Activated naive CD8-positive, alpha-beta T cell treated with anti-CD3 and anti-CD28 coated beads, Interleukin-2, amount 10 ng/mL, durations not matched to agents 7 days and 5 days (primary cell): ENCODE data around the gene PBRM1. TPM values are rescaled to one million over a fixed set of nuclear protein-coding genes. Genes with fewer than 3 reads are reported as not detected.

Experiments
- ATAC-seq: fragments of 150-1000 bp; cut with Tn5 transposase; one replicate; pipeline ENCODE4 v1.10.0; 2021; ENCODE audit warnings: low read depth, moderate library complexity
- POLR2A ChIA-PET: fragments of 350-600 bp; sonication (Branson Sonifier 250); formaldehyde crosslinking; loops from one replicate; lab custom pipeline; 2021; ENCODE audit warnings: antibody characterized with exemption; lab: Charles Lee
- DNase-seq: peaks from one replicate; pipeline ENCODE4 v3.0.0; 2021
- H3K27ac Mint-ChIP-seq: one replicate; pipeline ENCODE4 v1.8.0; 2022; ENCODE audit warnings: mild to moderate bottlenecking, mixed read lengths
- H3K27me3 Mint-ChIP-seq: one replicate; pipeline ENCODE4 v1.8.0; 2022; ENCODE audit warnings: mild to moderate bottlenecking, moderate library complexity, mixed read lengths
- H3K36me3 Mint-ChIP-seq: one replicate; pipeline ENCODE4 v1.8.0; 2021; ENCODE audit warnings: mild to moderate bottlenecking, mixed read lengths
- H3K4me1 Mint-ChIP-seq: one replicate; pipeline ENCODE4 v1.8.0; 2021; ENCODE audit warnings: mixed read lengths
- H3K4me3 Mint-ChIP-seq: one replicate; pipeline ENCODE4 v1.8.0; 2022; ENCODE audit warnings: mild to moderate bottlenecking, moderate library complexity, mixed read lengths
- H3K9me3 Mint-ChIP-seq: one replicate; pipeline ENCODE4 v1.8.0; 2021; ENCODE audit warnings: mixed read lengths
- total RNA-seq, 2 experiments: library from RNA; stranded (reverse); gene quantifications; one replicate each; pipeline ENCODE4 v1.2.3, GENCODE V29; 2021

Gene PBRM1
- total RNA-seq, 2 experiments from 2014 or later: 73.5 to 77.0 TPM

DNA sequence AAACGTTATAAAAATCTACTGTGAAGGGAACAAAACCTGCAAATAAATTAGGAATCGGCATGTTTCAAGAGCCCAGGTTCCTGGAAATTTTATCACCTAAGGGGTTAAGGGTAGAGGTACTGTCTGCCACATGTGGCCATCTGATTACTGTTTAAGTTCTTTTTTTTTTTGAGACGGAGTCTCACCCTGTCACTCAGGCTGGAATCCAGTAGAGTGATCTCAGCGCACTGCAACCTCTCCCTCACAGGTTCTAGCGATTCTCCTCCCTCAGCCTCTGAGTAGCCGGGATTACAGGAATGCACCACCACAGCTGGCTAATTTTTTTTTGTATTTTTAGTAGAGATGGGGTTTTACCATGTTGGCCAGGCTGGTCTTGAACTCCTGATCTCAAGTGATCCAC lies 113.5 kb downstream of the PBRM1 start:
- Mint-ChIP-seq H3K4me3 (no peak overlapping the region), H3K27me3 (no peaks in the 10 kb centered on the region), H3K9me3 (no peaks in the 10 kb centered on the region), H3K27ac (no peak overlapping the region), H3K4me1 (no peaks in the 10 kb centered on the region), H3K36me3 (peaks cover 23% of the 10 kb centered on the region)
- POLR2A ChIA-PET: no interaction called here
- ATAC-seq (no peak), DNase-seq (no peak)

DNA sequence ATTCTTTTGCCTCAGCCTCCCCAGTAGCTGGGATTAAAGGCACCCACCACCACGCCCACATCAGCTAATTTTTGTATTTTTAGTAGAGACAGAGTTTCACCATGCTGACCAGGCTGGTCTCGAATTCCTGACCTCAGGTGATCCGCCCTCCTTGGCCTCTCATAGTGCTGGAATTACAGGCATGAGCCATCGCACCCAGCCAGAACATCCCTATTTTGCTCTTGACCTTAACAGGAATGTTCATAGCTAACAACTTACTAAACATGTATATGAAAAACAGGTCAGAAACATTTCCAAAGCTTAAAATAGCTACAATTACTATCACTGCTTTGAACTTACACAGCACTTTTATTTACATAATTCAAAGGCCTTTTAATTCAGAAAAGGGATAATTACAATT lies 115.6 kb downstream of the PBRM1 start:
- no peaks in the 10 kb centered on the region for H3K9me3 Mint-ChIP-seq
- H3K4me1 Mint-ChIP-seq: no peaks in the 10 kb centered on the region
- peaks cover 13% of the 10 kb centered on the region for H3K36me3 Mint-ChIP-seq
- no peaks in the 10 kb centered on the region for H3K27me3 Mint-ChIP-seq
- H3K4me3 Mint-ChIP-seq: no peak overlapping the region
- ATAC-seq (no peak), DNase-seq (no peak)
- POLR2A ChIA-PET: no interaction called here
- no peak overlapping the region for H3K27ac Mint-ChIP-seq

DNA sequence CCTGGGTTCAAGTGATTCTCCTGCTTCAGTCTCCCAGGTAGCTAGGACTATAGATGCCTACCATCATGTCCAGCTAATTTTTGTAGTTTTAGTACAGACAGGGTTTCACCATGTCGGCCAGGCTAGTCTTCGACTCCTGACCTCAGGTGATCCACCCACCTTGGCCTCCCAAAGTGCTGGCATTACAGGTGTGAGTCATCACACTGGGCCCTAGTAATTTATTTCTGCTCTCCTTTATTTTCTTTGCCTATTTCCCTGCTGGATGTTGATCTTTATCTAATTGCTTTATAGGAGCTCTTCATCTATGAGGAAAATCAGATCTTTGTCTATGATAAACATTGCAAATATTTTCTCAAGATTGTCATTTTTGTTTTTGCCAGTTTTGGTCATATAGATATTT lies 117.6 kb downstream of the PBRM1 start:
- no peaks in the 10 kb centered on the region for H3K9me3 Mint-ChIP-seq
- H3K4me3 Mint-ChIP-seq: no peak overlapping the region
- peaks cover 11% of the 10 kb centered on the region for H3K36me3 Mint-ChIP-seq
- no peaks in the 10 kb centered on the region for H3K27me3 Mint-ChIP-seq
- DNase-seq (no peak), ATAC-seq (no peak)
- POLR2A ChIA-PET: no interaction called here
- H3K4me1 Mint-ChIP-seq: no peaks in the 10 kb centered on the region
- H3K27ac Mint-ChIP-seq: no peak overlapping the region

DNA sequence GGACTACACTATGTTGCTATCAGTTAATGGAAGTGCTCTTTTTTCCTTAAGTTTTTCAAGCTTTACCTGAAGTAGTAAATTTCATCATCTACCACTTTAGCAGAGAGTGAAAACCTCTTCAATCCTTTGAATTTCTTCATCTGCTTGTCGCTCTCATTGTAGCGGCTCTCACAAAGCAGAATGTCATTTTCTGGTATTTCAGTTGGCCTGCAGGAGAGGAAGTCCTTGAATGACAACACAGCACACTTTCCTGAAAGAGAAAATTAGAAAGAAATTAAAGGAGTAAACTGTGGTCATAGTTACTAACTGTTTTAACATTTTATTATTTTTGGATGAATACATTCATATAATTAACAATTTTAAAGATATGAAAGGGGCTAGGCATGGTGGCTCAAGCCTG lies 121.7 kb downstream of the PBRM1 start:
- Mint-ChIP-seq H3K9me3 (no peaks in the 10 kb centered on the region), H3K4me1 (no peaks in the 10 kb centered on the region), H3K4me3 (no peak overlapping the region), H3K27me3 (no peaks in the 10 kb centered on the region), H3K27ac (no peak overlapping the region), H3K36me3 (peaks cover 28% of the 10 kb centered on the region)
- POLR2A ChIA-PET: no interaction called here
- no peak for DNase-seq
- ATAC-seq: no peak

DNA sequence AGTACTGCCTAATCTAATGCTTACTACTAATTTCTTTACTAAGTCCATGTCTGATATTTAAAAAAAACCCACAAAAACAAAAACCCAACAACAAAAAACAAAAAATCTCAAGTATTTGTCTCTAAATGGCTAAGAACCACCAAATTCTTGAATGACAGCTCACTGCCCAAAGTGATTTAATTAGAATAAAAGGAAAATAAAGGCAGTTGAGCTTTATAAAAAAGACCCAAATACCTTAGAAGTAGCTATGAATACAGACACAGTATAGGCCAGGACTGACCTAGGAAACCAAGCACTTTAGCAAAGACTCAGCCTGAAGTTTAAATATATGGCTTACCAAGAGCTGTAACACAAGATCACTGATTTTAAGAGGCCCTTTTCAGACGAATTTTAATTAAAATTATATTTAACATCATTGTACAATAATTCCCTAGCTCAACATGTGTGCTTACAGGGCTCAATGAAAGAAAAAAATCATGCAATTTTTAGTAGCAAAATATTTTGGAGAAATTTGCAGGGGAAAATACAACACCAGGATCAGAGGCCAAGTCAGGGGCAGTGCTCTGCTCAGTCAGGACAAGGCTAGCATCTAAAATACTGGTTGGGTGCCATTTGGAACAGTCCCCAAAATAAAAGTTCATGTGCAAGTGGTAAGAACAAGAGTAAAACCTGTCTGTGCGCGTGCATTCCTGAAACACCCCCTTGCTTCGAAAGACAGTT lies 124.5 kb downstream of the PBRM1 start:
- ATAC-seq: no peak
- Mint-ChIP-seq H3K27me3 (no peaks in the 10 kb centered on the region), H3K4me1 (peaks cover 2% of the 10 kb centered on the region), H3K4me3 (no peak overlapping the region), H3K27ac (no peak overlapping the region), H3K36me3 (peaks cover 33% of the 10 kb centered on the region), H3K9me3 (no peaks in the 10 kb centered on the region)
- POLR2A ChIA-PET: no interaction called here
- DNase-seq: no peak

DNA sequence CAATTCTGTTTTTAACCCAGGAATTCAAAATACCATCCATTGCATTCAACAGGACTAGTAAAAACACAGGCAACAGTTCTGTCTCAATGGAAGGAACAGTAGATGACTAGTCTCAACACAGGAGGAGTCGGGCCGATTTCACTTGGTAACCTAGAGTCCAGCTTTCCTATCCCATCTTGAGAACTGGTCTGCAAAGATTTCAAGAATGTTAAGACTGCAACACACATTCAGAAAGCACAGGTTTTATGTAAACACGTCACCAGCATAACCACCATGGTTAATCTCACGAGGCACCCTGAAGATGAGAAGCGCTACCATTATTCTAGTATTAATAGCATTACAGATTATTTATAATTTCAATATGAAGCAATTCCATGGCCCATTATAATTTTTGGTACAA lies 127.3 kb downstream of the PBRM1 start:
- peaks cover 43% of the 10 kb centered on the region for H3K36me3 Mint-ChIP-seq
- POLR2A ChIA-PET: no interaction called here
- ATAC-seq: no peak

DNA sequence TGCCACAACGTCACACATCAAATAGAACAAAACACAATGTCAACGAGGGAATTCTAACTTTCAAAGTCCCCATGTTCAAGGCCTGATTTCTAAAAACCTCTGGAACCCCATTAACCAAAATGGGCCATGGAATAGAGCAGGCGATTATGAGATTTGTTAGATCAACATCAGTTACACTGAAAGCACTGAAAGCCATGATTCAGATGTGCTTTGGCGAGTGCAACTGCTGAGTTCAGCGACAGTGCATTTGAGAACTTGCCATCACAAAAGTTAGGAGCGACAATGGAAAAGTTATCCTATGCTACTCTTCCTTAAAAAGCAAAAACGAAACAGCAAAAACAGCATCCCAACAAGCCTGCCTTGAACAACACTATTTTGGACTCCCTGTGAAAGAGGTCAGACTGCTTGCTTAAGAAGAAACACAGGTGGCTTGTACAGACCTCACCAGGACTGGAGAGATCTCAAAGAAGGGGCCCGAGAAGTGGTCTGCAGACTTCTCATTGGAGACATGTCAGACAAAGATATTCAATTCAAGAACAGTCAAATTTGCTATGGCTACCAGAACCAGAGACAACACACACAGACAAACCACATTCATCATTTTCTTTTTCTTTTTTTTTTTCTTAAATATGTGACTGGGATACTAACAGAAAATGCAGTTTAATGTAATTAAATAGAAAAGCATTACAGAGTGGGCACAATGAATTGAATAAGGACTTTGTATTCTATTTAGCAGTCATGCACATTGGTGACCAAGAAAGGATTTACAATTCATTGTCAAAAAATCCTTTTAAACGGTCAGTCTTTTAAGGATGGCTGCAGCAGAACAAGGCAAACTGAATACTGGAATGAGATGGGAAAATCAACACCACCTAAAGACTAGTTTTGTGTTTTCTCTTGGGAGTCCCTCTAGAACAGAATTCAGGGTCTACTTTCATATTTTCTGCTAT lies 128.4 kb downstream of the PBRM1 start:
- Mint-ChIP-seq H3K4me1 (peaks cover 2% of the 10 kb centered on the region), H3K36me3 (peaks cover 36% of the 10 kb centered on the region), H3K9me3 (no peaks in the 10 kb centered on the region), H3K27me3 (no peaks in the 10 kb centered on the region), H3K4me3 (no peak overlapping the region), H3K27ac (no peak overlapping the region)
- POLR2A ChIA-PET: no interaction called here
- ATAC-seq (no peak), DNase-seq (no peak)

More for the DNA sequence above, 127.3 kb downstream of the PBRM1 start:
- Mint-ChIP-seq H3K27ac (no peak overlapping the region), H3K27me3 (no peaks in the 10 kb centered on the region), H3K9me3 (no peaks in the 10 kb centered on the region), H3K4me1 (peaks cover 2% of the 10 kb centered on the region), H3K4me3 (no peak overlapping the region)
- no peak for DNase-seq

DNA sequence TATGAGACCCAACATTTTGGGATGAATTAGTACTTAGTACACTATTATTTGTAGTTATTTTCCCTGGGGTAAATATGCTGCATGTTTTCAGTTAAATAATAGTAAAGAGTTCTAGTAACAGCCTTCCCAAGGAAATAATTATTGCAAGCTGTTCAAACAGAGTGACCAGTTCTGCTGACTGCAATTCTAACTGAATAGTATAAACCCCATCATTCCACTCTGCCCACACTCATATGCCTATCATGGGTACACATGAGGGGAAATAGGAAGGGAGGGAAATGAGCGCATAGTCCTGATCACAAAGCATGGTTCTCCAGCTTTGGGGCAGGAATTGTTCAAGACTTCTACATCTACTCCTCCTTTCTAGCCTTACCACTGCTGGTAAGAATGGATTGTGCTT lies 130.7 kb downstream of the PBRM1 start:
- ATAC-seq: no peak
- POLR2A ChIA-PET: no interaction called here
- no peak for DNase-seq
- Mint-ChIP-seq H3K27me3 (no peaks in the 10 kb centered on the region), H3K9me3 (no peaks in the 10 kb centered on the region), H3K36me3 (peaks cover 26% of the 10 kb centered on the region), H3K27ac (no peak overlapping the region), H3K4me3 (no peak overlapping the region), H3K4me1 (peaks cover 2% of the 10 kb centered on the region)

DNA sequence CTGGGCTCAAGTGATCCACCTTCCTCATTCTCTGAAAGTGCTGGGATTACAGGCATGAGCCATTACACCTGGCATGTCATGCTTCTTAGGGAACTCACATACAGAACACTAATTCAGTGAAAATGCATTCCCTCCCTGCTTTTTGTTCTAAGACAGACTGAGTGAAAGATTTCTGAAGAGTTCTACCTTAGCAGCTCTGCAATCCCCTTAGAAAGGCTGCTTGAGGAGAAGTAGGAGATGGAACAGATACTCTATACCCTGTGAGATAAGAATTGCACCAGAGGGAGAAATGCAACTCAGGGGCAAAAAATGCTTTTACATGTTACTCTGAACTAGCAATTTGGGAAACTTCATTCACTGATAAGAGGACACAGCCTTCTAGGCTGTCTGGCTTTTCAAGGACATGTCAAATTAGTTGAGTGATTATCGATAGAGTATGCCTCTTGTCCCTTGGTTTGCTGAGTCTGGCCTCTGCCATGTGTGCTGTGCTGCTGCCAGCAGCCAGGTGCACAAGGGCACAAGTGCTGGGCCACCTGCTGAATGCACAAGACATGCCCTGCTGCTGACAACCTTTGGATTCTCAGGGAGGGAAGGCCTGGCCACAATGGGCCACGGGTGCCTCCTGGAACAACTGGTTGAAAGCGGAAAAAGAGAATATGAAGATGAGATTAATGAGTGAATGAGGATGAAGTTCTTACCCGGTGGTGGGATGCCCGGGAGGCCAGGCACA lies 131.5 kb downstream of the PBRM1 start:
- Mint-ChIP-seq H3K27me3 (no peaks in the 10 kb centered on the region), H3K27ac (no peak overlapping the region), H3K9me3 (no peaks in the 10 kb centered on the region), H3K4me3 (no peak overlapping the region), H3K36me3 (peaks cover 22% of the 10 kb centered on the region), H3K4me1 (peaks cover 4% of the 10 kb centered on the region)
- DNase-seq (no peak), ATAC-seq (no peak)
- POLR2A ChIA-PET: no interaction called here

DNA sequence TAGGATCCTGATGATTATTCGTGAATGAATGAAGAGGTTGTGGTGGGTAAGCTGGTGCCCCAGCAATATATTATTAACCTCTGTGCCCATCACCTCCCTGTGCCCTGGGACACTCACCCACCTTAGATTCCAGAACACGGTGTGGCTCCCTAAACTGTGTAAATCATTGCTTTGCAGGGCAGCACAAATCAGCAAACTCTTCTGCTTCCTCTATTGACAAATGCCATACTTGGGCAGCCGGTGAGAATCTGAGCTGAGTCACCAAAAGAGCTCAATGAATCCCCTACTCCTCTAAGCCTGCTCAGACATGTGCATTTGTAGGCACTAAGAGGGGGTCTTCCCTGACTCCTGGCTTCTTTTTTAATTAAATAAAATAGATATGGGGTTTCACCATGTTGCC lies 133.6 kb downstream of the PBRM1 start:
- DNase-seq: no peak
- peaks cover 4% of the 10 kb centered on the region for H3K4me1 Mint-ChIP-seq
- no peaks in the 10 kb centered on the region for H3K27me3 Mint-ChIP-seq
- no peaks in the 10 kb centered on the region for H3K9me3 Mint-ChIP-seq
- H3K27ac Mint-ChIP-seq: no peak overlapping the region
- POLR2A ChIA-PET: no interaction called here
- H3K4me3 Mint-ChIP-seq: no peak overlapping the region
- peaks cover 16% of the 10 kb centered on the region for H3K36me3 Mint-ChIP-seq
- no peak for ATAC-seq

DNA sequence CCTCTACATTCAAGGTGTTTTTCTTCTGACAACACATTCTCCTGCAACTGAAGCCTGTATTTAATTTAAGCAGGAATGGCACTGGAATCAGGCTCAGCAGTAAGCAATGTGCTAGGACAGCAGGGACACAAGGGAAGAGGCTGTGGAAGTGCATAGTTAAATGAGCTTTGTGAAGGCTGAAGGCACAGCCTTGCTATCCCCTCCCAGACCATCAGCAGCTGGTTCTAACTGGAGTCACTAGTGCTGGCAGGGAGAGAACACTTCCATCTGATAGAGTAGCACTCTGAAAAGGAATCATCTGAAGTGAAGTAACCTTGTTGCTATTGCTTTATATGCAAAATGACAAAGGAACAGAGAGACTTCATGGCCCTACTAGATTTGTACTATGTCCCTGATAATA lies 134.6 kb downstream of the PBRM1 start:
- POLR2A ChIA-PET: no interaction called here
- Mint-ChIP-seq H3K4me1 (peaks cover 2% of the 10 kb centered on the region), H3K36me3 (peaks cover 15% of the 10 kb centered on the region), H3K27ac (no peak overlapping the region), H3K4me3 (no peak overlapping the region), H3K27me3 (no peaks in the 10 kb centered on the region), H3K9me3 (no peaks in the 10 kb centered on the region)
- DNase-seq: no peak
- no peak for ATAC-seq

DNA sequence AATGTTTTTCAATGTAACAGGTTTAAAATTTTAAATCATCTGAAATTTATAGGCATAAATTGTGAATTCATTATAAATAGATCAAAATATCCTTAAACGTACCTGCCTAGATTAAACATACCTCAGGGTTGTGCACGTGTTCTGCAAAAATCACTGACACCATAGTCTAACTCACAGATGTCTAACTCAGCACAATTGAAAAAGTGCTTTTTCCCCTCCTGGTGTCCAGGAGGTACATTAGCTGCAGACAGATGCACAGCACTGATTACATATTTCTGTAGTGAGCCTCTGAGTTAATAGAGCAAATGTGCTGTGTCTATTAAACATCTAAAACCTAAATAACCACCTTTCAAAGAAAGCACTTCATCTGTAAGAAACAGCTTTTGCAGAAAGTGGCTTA lies 138.6 kb downstream of the PBRM1 start:
- Mint-ChIP-seq H3K36me3 (peaks cover 5% of the 10 kb centered on the region), H3K4me3 (no peak overlapping the region), H3K9me3 (no peaks in the 10 kb centered on the region), H3K27ac (no peak overlapping the region), H3K27me3 (no peaks in the 10 kb centered on the region), H3K4me1 (peaks cover 2% of the 10 kb centered on the region)
- POLR2A ChIA-PET: no interaction called here
- no peak for ATAC-seq
- no peak for DNase-seq

DNA sequence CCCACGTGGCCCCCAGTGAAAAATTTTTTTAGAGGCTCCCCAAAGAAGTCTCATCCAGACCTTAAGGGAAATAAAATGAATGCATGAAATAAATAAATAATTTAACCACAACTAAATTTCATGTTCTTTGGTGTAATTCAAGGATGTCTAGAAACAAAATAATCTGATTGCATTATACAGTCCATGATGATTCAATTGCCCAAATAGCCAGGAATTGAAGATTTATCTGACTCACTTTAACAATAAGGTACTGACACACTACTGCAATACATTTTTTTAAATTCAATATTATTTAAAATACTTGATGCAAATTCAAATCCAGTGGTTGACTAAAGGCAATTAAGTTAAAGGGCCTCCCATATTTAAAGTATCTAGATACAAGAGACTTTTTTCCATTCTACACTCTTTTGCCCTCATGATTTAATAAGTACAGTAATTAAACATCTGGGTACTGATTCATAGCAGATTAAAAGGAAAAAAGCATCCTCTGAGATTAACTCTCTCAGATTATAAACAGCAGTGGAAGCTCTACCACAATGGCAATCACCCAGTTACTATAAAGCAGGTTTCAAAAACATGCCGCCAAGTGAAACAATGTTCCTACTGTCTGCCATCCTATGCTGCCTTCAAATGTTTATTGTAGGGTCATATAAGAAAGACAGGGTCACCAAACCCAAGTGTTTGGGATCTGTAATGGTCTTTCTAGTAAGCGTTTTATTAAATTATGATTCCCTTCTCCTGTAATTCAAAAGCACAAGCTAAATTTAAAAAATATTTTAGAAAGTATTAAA lies 139.4 kb downstream of the PBRM1 start:
- POLR2A ChIA-PET: no interaction called here
- no peak overlapping the region for H3K27ac Mint-ChIP-seq

More for the DNA sequence above, 139.4 kb downstream of the PBRM1 start:
- DNase-seq (no peak), ATAC-seq (no peak)
- no peaks in the 10 kb centered on the region for H3K27me3 Mint-ChIP-seq
- H3K4me3 Mint-ChIP-seq: no peak overlapping the region
- H3K36me3 Mint-ChIP-seq: peaks cover 7% of the 10 kb centered on the region
- H3K4me1 Mint-ChIP-seq: peaks cover 4% of the 10 kb centered on the region
- H3K9me3 Mint-ChIP-seq: no peaks in the 10 kb centered on the region
